Lung (tissue), 12 donors: ENCODE results near the gene KRTAP1-3. TPM values are rescaled to one million over a fixed set of nuclear protein-coding genes. Genes with fewer than 3 reads are reported as not detected.
"Not testable (repeated sequence)": the region's sequence is repeated elsewhere in the genome, so short reads cannot be mapped to it uniquely, and the experiment has no call there.

Experiments
- ATAC-seq: fragments of 200-7000 bp; cut with Tn5 transposase; one replicate; pipeline ENCODE4 v1.9.1; 2020; ENCODE audit warnings: moderate number of reproducible peaks; ENCODE audit not compliant: insufficient read depth, low FRiP score
- DNase-seq, 3 donors: peaks; one replicate each; pipeline ENCODE4 v3.0.0-alpha.2; 2013 to 2017
- H3K27ac ChIP-seq, 2 donors: one replicate each; pipeline ENCODE4 v1.5.1; 2013; ENCODE audit warnings: mild to moderate bottlenecking in 2 of 2, moderate library complexity in 2 of 2, control low read depth in 1 of 2, inconsistent platforms in 1 of 2, low read depth in 1 of 2, low read length in 1 of 2
- H3K27me3 ChIP-seq, 3 donors: one replicate each; pipeline ENCODE4 v1.5.1; 2013; ENCODE audit warnings: low read length in 2 of 3; ENCODE audit not compliant: control insufficient read depth in 3 of 3, insufficient read depth in 3 of 3
- H3K36me3 ChIP-seq, 4 donors: one replicate each; pipeline ENCODE4 v1.5.1; 2013; ENCODE audit warnings: low read length in 4 of 4, mild to moderate bottlenecking in 1 of 4, moderate library complexity in 1 of 4; ENCODE audit not compliant: control insufficient read depth in 4 of 4, insufficient read depth in 4 of 4
- H3K4me1 ChIP-seq, 5 donors: one replicate each; pipeline ENCODE4 v1.5.1; 2013; ENCODE audit warnings: low read length in 5 of 5, mild to moderate bottlenecking in 2 of 5, moderate library complexity in 1 of 5; ENCODE audit not compliant: control insufficient read depth in 5 of 5, insufficient read depth in 5 of 5
- H3K4me3 ChIP-seq: one replicate; pipeline ENCODE4 v1.5.1; 2013; ENCODE audit warnings: mild to moderate bottlenecking, control low read depth, moderate library complexity
- H3K9ac ChIP-seq, 2 donors: one replicate each; pipeline ENCODE4 v1.5.1; 2013; ENCODE audit warnings: low read length in 2 of 2, control low read depth in 1 of 2; ENCODE audit not compliant: insufficient read depth in 1 of 2
- H3K9me3 ChIP-seq, 4 donors: one replicate each; pipeline ENCODE4 v1.5.1; 2013; ENCODE audit warnings: low read length in 3 of 4, mild to moderate bottlenecking in 1 of 4, moderate library complexity in 1 of 4; ENCODE audit not compliant: control insufficient read depth in 4 of 4, insufficient read depth in 3 of 4
- CTCF ChIP-seq: IDR thresholded peaks from 2 replicates; pipeline ENCODE4 v1.5.1; 2012; ENCODE audit warnings: mild to moderate bottlenecking; ENCODE audit errors: control extremely low read depth, extremely low read depth
- WGBS, 2 donors: extraction: QIAGEN DNeasy Blood & Tissue Kit; methylation state at CpG; one replicate each; pipeline ENCODE4 v1.1.7; 2013; 5-methylcytosine and 5-hydroxymethylcytosine counted together
- polyA plus RNA-seq, 2 donors: library from polyadenylated mRNA; stranded (reverse); fragments of 200-250 nt; gene quantifications; one replicate each; pipeline ENCODE4 v1.2.1, GENCODE V29; 2013
- total RNA-seq, 2 donors: library from RNA; depleted of rRNA in 1 of 2; stranded (reverse); fragments of >200 nt in 1 of 2; gene quantifications; one replicate each; pipeline ENCODE4 v1.2.1, GENCODE V29; 2014 to 2021
- donor health status: control.
- donor health status: control.
- donor health status: Bipolar disorder and iron deficiency.
- donor health status: healthy.
- donor health status: DM: yes; HTN: yes; CAD: no.

Gene KRTAP1-3
- total and polyA plus RNA-seq, 4 donors = not detected

GRCh38 chr17:41042953-41043352, 8.3 kb upstream of the KRTAP1-3 start:
- no peak overlapping the region for H3K9ac ChIP-seq
- no peaks in the 10 kb centered on the region for H3K4me1 ChIP-seq
- TF ChIP-seq CTCF = no peak
- no peak for DNase-seq
- H3K9me3 ChIP-seq = peaks cover 0 to 3% (median 0%) of the 10 kb centered on the region in 4 donors
- 89 to 97% methylated on average over 1 of the region's 1 CpG for WGBS, 2 donors
- H3K27me3 ChIP-seq = peaks cover 0 to 2% (median 0%) of the 10 kb centered on the region in 3 donors
- no peak overlapping the region for H3K27ac ChIP-seq
- H3K4me3 ChIP-seq = no peak overlapping the region
- H3K36me3 ChIP-seq = no peaks in the 10 kb centered on the region
- ATAC-seq = no peak

- H3K9ac ChIP-seq, H3K36me3 ChIP-seq, DNase-seq, H3K27me3 ChIP-seq, H3K4me1 ChIP-seq, H3K4me3 ChIP-seq, H3K27ac ChIP-seq, ATAC-seq, H3K9me3 ChIP-seq: not testable (repeated sequence)
- WGBS, 2 donors = 75 to 92% methylated on average over 13 to 14 of the region's 14 CpGs
Measured at GRCh38 chr17:41040783-41041571, 6.3 kb upstream of the KRTAP1-3 start, which contains the start of gene KRTAP1-1. Gene KRTAP1-1 (minus strand): TSS chr17:41041450. CDS start chr17:41041397, 53 bp downstream.

- peaks cover 0 to 3% (median 0%) of the 10 kb centered on the region in 3 donors for H3K27me3 ChIP-seq
- ATAC-seq (no peak), DNase-seq (no peak)
- no peak overlapping the region for H3K4me3 ChIP-seq
- WGBS, 2 donors = 75 to 86% methylated on average over 2 of the region's 2 CpGs
- no peaks in the 10 kb centered on the region for H3K36me3 ChIP-seq
- no peak overlapping the region for H3K9ac ChIP-seq
- no peak overlapping the region for H3K27ac ChIP-seq
- H3K9me3 ChIP-seq = no peaks in the 10 kb centered on the region
- TF ChIP-seq CTCF = no peak
- no peaks in the 10 kb centered on the region for H3K4me1 ChIP-seq
Measured at GRCh38 chr17:41037853-41038350, 3.2 kb upstream of the KRTAP1-3 start.

GRCh38 chr17:41029633-41030245, 4.9 kb downstream of the KRTAP1-3 start, which contains the start of gene KRTAP1-4:
Gene KRTAP1-4 (minus strand): TSS chr17:41030195. CDS start chr17:41030078, 117 bp downstream.
- DNase-seq = no peak
- ATAC-seq = no peak
- Histone ChIP-seq H3K9me3 (no peaks in the 10 kb centered on the region), H3K4me3 (no peak within 1 kb of the TSS), H3K4me1 (no peaks in the 10 kb centered on the region), H3K9ac (no peak within 1 kb of the TSS), H3K27me3 (no peaks in the 10 kb centered on the region), H3K27ac (no peak within 1 kb of the TSS), H3K36me3 (no peaks in the 10 kb centered on the region)
- 84 to 94% methylated on average over 12 of the region's 12 CpGs for WGBS, 2 donors
- TF ChIP-seq CTCF = no peak
